ENCODE results near the gene CELSR1.

DNA sequence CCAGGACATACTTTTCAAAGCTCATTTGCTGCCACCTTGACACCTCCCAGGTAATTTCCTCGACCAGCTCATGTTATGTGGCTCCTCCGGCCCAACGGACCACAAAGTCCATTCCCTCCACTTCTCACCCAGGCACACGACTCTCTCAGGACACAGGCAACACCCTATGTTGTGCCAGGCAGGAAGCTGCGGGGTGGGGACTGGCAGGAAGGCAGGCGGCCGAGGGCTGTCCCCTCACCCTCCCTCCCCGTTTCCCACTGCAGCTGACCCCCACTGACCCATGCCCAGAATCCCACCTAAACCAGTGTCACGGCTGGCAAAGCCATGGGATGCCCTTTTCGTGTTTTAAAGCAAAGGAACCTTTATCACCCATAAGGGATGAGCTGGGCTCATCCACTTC is 20.8 kb downstream of the CELSR1 start:
- TF ChIP-seq, protein P1, sequence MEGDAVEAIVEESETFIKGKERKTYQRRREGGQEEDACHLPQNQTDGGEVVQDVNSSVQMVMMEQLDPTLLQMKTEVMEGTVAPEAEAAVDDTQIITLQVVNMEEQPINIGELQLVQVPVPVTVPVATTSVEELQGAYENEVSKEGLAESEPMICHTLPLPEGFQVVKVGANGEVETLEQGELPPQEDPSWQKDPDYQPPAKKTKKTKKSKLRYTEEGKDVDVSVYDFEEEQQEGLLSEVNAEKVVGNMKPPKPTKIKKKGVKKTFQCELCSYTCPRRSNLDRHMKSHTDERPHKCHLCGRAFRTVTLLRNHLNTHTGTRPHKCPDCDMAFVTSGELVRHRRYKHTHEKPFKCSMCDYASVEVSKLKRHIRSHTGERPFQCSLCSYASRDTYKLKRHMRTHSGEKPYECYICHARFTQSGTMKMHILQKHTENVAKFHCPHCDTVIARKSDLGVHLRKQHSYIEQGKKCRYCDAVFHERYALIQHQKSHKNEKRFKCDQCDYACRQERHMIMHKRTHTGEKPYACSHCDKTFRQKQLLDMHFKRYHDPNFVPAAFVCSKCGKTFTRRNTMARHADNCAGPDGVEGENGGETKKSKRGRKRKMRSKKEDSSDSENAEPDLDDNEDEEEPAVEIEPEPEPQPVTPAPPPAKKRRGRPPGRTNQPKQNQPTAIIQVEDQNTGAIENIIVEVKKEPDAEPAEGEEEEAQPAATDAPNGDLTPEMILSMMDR (IDR thresholded peaks at IDR 0.05), result no peak
- no peak for TF ChIP-seq ZFX (IDR thresholded peaks at IDR 0.05; ENCODE audit: borderline replicate concordance)

Measured in 22Rv1 (cell line).